HG02642 (cell line): Measurements from ENCODE around the gene CD79A.
A peak's percentile ranks its signal among the peaks of the same experiment; 100 is the strongest.
"Not testable (repeated sequence)": the region's sequence is repeated elsewhere in the genome, so short reads cannot be mapped to it uniquely, and the experiment has no call there.

ENCODE experiments used
- ATAC-seq: cut with Tn5 transposase; IDR thresholded peaks from one replicate; pipeline ENCODE4 v1.9.1; 2021; ENCODE audit warnings: mild to moderate bottlenecking; ENCODE audit not compliant: unreplicated experiment, poor library complexity

CD79A gene

GRCh38 chr19:41862445-41862986 is 14.6 kb upstream of the CD79A start:
- no peak for ATAC-seq

DNA sequence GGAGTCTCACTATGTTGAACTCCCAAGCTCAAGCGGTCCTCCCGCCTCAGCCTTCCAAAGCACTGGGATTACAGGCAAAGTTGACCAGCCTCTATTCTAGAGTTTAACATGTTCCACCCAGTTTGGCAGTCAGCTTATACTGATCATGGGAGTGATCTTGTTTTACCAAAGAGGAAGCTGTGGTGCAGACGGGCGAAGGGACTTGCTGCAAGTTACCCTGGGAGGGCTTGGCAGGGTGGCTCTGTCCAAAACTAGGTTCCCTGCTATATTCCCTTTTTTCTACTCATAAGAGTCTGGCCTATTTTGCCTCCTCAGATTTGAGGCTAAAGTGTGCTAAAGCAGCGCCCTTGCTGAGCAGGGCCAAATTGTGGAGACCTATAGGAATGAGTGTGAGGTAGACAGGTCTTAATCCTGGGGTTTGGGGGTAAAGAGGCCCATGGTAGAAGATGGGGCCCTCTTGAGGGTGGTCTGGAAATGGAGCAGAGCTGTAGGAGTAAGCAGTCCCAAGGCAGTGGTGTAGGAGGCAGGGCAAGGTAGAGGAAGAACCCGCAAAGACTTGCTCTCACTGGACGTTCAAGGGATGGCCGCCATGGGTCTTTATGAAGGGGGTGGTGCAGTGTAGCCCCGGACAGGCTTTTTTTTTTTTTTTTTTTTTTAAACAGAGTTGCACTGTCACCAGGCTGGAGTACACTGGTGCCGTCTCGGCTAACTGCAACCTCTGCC is 13.7 kb upstream of the CD79A start:
- ATAC-seq = no peak

DNA sequence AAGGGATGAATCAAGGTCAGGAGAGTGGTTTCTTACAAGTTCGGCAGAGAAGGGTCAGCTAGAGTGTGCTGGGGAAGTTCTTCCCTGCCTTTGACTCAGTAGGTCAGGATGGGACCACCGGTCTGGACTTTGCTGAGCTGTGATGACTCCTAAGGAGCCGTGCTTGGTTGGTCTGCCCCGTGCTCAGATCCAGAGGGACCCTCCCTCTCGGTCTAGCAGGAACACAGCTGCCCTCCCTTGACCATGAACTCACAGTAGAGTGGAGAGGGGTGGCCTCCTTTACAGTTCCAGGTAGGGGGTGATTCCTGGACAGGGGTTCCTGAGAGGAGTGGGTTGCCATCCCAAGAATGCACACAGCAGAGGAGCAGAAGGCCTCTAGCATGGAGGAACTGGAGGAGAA is 12.7 kb upstream of the CD79A start:
- no peak for ATAC-seq

- ATAC-seq = no peak
Measured at GRCh38 chr19:41866284-41866683, 10.8 kb upstream of the CD79A start.

GRCh38 chr19:41868120-41868988 is 8.7 kb upstream of the CD79A start:
- ATAC-seq = no peak

- no peak for ATAC-seq
Measured at GRCh38 chr19:41868989-41869300, 8.1 kb upstream of the CD79A start.

- no peak for ATAC-seq
Measured at GRCh38 chr19:41869374-41869955, 7.6 kb upstream of the CD79A start.

GRCh38 chr19:41870401-41870873 is 6.6 kb upstream of the CD79A start:
- ATAC-seq = no peak

GRCh38 chr19:41871573-41872383 is 5.3 kb upstream of the CD79A start:
- ATAC-seq = peak; percentile 47

DNA sequence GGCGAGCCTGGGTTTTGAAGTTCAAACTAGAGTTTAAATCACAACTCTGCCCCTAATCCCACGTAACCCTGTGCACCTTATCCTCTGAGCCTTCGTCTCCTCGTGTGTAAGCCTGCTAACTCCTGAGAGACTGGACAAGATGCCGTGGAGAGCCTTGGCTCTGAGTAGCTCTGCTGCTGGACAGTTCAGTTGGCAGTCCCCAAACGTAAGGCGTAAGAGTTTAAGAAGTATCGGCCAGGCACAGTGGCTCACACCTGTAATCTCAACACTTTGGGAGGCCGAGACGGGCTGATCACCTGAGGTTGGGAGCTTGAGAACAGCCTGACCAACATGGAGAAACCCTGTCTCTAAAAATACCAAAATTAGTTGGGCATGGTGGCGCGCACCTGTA is 4.7 kb upstream of the CD79A start:
- ATAC-seq = no peak

GRCh38 chr19:41872775-41873647 is 4.1 kb upstream of the CD79A start:
- no peak for ATAC-seq

GRCh38 chr19:41875973-41876372 is 1.1 kb upstream of the CD79A start:
- ATAC-seq = not testable (repeated sequence)

DNA sequence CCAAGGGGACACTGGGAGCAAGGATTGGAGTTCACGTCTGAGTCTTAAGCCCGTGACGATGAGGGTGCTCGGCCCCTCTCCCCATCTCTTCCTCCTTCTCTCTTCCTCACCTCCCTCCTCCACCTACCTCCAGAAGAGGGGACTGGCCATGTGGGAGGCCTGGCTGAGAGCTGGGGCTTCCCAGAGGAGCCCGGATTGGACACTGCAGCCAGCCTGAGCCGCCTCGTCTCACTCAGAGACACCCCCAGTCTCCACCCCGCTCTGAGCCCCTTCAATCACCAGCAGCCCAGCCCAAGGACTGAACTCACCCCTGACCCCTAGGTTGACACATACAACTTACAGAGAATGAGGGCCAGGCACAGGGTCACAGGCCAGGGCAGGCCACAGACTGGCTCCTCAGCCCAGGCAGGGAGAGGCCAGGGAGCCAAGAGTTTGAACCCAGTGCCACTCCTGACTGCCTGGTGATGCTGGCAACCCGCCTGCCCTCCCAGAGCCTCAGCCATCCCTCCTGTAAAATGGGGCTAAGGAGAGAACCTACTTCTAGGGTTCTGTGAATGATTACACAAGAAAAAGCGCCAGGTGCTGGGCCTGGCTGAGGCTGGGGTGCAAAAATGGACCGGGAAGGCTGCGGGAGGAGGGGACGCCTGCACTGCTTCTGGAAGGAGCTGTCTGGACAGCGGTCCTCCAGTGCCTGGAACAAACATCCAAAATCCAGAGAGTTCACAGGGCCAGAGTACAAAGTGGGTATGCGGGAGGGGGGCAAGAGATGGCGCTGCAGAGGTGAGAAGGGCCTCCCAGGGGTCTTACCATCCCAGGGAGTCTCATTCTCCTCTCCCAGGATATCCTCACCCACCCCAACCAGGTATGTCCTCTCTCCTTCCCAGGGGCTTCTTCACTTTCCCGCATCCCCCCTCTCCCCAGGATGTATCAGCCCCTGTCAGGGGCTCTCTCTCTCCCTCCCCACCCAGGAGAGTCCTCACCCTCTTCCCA is 1.1 kb downstream of the CD79A start:
- no peak for ATAC-seq

GRCh38 chr19:41879080-41879479 is 2.0 kb downstream of the CD79A start:
- ATAC-seq = no peak

GRCh38 chr19:41879670-41880328 is 2.7 kb downstream of the CD79A start:
- no peak for ATAC-seq

DNA sequence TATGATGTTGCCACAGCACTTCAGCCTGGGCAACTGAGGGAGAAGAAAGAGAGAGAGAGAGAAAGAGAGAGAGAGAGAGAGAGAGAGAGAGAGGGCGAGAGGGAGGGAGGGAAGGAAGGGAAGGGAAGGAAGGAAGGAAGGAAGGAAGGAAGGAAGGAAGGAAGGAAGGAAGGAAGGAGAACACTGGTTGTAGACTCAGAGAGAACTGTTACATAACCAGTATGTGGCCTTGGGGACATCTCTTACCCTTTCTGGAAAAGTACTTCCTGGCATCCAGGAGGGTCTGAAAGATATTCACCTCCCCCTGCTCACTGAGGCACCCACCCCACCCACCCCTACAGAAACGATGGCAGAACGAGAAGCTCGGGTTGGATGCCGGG is 3.2 kb downstream of the CD79A start:
- ATAC-seq = no peak

GRCh38 chr19:41882568-41883462 is 5.7 kb downstream of the CD79A start, which contains the start of gene ARHGEF1:
Gene ARHGEF1, plus strand, starts transcription at chr19:41883184. Its CDS starts 4,899 bp downstream, at chr19:41888083.
- ATAC-seq = no peak
